Stimulated activated CD4-positive, alpha-beta T cell treated with anti-CD3 and anti-CD28 coated beads, Interleukin-1b, Interleukin-23, amount 100 ng/mL, for 4 hours (primary cell): ENCODE measurements around the gene BSPRY.
"Not testable (repeated sequence)": the region's sequence is repeated elsewhere in the genome, so short reads cannot be mapped to it uniquely, and the experiment has no call there.

Source experiments
- DNase-seq, 2 donors: peaks; one replicate each; pipeline ENCODE4 v3.0.0-alpha.2; 2020; ENCODE audit warnings: low read depth in 2 of 2

BSPRY gene

DNA sequence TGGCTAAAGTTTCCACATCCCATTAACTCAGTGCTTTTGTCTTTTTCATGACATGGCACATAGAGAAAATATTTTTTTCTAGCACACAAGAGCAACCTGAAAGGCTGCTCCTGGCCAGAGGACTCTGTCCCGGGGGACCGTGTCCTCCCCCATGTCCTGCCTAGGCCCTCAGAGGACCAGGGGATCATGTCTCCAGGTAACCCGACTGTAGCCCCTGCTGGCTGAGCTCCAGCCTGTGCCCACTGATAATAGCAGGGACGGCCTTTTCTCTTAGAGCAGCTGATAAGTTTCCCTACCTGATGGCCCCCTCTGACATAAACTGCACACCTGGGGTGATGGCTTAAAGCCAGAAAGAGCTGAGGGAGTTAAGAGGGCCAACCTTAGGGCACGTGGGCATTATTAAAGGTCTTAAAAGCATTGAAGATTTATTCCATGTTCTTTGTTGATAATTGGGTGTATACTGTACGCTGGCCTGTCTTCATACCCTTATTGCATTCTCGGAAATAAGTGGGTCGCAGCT is 21.5 kb downstream of the BSPRY start:
- no peak for DNase-seq

DNA sequence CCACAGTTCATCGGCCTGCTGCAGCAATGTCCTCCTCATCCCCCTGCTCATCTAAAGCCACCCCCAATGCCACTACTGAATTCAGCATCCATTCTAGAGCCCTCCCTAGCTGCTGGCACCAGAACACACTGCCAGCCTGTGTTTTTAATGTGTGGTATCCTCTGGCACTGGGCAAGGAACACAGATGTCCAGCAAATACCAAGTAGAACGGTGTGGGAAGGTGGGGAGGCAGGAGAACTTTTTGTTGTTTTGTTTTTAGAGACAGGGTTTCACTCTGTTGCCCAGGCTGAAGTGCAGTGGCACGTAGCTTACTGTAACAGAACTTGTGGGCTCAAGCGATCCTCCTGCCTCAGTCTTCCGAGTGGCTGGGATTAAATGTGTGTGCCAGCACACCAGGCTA is 22.7 kb downstream of the BSPRY start:
- DNase-seq = no peak

DNA sequence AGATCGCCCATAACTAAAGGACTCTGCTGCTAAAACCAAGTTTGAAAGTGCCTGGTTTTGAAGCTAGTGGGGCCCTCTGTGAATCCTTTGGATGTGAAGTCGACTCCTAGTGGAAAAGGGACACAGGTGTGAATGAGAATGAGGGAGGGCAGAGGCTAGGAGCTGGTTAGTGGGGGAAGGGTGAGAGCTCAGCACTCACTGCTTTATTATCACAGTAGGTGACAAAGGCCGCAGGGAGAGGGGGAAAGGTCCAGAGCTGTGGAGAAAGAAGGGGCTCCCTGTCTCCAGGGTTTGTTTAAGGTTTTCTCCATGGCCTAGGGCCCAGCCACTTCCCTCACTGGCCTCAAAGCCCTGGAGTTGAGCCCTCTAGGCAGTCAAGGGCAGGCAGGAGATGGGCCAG is 23.9 kb downstream of the BSPRY start:
- no peak for DNase-seq

DNA sequence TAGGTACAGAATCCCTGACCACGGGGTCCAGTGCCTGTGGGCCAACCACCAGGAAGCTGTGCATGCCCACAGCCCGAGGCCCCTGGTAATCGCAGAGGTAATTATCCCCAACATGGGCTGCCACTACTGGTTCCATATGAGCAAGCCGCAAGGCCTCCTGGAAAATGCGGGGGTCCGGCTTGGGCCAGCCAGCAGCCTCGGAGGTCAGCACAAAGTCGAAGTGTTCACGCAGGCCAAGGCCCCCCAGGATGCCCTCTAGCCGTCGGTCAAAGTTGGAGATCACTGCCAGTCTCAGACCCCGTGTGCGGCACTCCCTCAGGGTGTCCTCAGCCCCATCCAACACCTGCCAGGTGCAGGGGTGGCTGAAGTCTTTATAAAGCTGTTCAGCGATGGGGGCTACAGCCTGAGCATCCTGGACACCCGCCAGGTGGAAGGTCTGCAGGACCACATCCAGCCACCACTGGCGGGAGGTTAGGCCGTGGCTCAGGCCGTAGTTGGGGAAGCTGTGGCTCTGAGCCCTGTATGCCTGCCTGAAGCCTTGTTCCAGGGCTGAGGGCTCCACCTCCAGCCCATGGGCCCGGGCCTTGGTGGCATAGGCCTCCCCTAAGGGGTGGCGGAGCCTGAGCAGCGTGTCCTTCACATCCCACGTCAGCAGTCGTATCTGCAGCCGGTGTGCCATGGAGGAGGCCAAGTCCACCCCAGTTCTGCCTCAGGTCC is 24.5 kb downstream of the BSPRY start:
- DNase-seq = no peak

DNA sequence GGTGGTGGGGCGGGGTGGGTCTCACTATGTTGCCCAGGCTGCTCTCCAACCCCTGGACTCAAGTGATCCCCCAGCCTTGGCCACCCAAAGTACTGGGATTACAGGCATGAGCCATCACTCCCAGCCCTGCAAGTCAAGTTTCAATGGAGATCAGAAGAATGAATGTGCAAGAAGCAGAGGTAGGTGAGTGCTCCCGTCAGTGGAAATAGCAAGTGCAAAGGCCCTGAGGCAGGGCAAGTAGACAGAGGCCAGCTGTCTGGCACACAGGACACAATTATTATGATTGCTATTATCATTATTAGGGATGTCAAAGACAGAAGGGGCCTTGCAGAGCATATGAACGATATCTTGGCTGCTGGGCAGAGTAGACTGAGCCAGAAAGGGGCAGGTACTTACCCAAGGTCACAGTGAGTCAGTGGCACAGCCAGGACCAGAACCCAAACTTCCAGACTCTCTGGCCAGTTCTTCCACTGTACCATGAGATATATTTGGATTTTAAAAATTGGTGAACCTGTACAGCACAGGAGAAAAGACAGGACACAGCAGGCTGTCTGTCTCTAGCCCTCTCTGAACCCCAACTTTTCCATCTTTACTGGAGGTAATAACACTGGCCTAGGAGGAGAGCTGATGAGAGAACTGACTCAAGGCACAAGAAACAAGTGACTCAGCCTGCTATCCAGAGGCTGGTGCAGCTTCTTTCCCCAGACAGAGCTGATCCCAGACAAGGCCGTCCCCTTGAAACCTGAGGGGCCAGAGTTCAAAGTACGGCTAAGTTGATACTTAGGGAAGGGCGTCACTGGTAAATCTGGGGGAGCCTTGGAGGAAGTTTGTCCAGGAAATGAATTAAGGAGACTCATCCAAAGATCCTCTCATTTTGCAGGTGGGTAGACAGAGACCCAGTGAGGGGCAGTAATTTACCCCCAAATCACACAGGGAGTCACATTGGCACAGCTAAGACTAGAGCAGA is 26.0 kb downstream of the BSPRY start:
- no peak for DNase-seq

DNA sequence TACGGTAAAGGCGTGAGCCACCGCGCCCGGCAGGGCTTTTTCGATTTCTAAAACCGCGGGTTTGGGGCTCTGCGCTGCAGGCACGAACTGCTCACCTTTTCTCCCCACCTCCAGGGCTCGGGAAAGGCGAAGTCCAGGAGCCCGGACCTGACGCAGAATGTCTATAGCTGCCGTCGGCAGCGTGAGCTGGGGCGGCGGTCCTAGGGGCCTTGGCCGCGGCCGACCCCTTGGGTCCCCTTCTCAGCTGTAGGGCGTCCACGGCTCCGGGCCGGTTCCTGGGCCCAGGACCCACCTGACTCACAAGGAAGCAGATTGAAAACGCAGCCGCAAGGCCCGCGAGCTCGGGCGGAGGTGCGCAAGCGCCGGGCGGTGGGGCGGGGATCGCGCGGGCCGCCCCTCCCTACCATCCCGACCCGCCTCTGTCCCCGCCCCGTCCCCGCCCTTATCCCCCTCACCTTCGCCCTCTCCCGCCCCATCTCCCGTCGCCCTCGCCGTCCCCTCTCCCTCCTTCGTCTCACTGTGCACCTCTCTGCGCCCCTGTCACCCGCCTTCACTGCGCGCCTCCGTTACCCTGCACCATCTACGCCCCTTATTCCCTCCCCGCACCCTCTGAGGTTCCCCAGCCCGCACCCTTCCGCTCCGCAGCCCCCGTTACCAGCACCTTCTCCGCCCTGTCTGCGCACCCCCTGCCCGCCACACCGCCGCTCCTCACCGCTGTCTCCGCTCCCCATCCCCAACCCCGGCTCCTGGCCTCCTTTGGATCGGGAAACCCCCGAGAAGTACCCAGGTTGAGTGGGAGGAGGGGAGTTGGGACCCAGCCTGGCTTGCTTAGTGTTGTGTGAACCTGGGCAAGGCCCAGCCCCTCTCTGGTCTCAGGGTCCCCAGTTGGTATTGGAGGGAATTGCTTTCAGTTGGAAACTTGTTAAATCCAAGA is 27.6 kb downstream of the BSPRY start, which contains the start of gene HDHD3:
Gene HDHD3, minus strand, starts transcription at position 353 of the 934 bp plus-strand sequence. CDS start 2,632 bp downstream, outside the sequence.
- peak; percentile 79 to 80 for DNase-seq

DNA sequence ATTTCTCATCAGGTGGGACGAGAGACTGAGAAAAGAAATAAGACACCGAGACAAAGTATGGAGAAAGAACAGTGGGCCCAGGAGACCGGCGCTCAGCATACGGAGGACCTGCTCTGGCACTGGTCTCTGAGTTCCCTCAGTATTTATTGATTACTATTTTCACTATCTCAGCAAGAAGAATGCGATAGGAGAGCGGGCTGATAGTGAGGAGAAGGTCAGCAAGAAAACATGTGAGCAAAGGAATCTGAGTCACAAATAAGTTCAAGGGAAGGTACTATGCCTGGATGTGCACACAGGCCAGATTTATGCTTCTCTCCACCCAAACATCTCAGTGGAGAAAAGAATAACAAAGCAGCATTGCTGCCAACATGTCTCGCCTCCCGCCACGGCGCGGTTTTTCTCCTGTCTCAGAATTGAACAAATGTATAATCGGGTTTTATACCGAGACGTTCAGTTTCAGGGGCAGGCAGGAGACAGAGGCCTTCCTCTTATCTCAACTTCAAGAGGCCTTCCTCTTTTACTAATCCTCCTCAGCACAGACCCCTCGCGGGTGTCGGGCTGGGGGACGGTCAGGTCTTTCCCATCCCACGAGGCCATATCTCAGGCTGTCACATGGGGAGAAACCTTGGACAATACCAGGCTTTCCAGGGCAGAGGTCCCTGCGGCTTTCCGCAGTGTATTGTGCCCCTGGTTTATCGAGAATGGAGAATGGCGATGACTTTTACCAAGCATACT is 29.9 kb downstream of the BSPRY start:
- DNase-seq = not testable (repeated sequence)

DNA sequence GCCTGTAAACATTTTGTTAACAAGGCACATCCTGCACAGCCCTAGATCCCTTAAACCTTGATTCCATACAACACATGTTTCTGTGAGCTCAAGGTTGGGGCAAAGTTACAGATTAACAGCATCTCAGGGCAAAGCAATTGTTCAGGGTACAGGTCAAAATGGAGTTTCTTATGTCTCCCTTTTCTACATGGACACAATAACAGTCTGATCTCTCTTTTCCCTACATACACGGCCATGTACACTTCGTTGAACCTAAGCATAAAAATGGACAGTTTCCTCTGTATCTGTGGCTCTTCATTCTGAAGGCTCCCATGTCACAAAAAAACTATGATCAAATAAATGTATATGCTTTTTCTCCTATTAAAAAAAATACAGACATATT is 30.5 kb downstream of the BSPRY start:
- DNase-seq = not testable (repeated sequence)

DNA sequence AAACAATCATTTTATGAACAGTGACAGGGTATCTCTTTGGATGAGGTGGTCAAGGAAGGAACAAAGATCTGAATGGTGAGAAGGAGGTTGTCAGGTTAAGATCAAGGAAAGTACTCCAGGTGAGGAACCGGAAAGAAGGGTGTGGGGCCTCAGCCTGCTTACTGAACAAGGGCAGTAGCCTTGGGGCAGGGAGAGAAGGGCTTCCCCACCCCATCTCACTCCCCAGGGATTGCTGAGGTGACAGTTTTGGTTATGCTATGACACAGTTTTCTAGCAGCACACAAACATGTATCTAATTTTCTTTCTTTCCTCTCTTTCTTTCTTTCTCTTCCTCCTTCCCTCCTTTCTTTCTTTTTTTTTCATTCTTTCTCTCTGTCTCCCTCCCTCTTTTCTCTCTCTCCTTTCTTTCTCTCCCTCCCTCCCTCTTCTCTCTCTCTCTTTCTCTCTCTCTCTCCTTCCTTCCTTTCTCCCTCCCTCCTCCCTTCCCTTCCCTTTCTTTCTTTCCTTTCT is 31.6 kb downstream of the BSPRY start:
- no peak for DNase-seq

DNA sequence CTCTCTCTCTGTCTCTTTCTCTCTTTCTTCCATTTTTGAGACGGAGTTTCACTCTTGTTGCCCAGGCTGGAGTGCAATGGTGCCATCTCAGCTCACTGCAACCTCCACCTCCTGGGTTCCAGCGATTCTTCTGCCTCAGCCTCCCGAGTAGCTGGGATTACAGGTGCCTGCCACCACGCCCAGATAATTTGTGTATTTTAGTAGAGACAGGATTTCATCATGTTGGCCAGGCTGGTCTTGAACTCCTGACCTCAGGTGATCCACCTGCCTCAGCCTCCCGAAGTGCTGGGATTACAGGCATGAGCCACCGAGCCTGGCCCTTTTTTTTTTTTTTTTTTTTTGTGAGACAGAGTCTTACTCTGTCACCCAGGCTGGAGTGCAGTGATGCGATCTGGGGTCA is 32.1 kb downstream of the BSPRY start:
- DNase-seq = not testable (repeated sequence)

DNA sequence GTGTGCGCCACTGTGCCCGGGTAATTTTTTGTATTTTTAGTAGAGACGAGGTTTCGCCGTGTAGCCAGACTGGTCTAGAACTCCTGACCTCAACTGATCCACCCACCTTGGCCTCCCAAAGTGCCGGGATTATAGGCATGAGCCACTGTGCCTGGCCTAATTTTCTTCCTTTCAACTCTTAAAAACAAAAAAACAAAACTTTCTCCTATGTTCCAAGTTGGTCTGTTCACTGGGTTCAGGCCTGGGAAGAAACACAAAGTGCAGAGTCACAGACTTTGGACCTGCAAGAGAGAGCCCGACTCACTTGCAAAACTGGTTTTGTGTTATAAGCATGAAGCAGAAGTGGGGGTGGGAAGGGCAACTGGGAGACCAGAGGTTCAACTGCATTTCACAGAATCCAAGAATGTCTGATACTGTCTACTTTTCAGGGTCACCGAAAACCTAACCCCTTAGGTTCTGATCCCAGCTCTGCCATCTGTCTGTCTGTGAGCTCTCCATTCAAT is 32.6 kb downstream of the BSPRY start:
- no peak for DNase-seq

DNA sequence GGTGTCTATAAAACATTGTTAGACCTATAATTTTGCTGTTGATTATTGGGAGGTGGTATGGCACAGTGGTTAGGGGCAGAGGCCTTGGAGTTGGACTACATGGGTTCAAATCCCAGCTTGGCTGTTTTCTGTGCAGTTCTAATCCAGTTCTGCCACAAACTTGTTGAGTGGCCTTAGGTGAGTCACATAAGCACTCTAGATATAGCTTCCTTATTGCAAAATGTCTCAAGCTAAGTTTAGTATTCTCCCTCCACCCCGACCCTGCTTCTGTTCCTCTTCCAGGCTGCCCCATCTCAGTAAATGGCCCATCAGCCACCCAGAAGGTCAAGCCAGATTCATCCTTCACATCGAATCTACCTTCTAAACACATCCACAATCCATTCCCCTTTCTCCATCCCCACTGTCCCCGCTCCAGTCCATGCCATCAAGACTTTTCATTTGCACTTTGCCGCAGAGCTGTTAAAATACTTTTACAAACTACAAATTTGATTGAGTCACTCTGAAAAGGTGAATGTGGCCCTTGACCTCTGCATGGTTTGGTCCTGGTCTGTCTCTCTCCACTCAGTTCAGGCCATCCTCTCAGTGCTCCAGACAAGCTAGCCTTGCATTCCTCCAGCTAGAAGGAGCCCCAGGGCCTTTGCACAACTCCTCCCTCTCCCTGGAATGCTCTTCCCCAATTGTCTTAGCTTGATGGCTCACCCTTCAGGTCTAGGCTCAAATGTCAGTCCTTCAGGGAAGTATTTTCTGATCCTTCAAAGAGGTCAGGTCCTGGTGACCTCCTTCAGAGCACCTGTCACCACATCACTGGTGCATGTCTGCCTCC is 37.4 kb downstream of the BSPRY start:
- DNase-seq = no peak

DNA sequence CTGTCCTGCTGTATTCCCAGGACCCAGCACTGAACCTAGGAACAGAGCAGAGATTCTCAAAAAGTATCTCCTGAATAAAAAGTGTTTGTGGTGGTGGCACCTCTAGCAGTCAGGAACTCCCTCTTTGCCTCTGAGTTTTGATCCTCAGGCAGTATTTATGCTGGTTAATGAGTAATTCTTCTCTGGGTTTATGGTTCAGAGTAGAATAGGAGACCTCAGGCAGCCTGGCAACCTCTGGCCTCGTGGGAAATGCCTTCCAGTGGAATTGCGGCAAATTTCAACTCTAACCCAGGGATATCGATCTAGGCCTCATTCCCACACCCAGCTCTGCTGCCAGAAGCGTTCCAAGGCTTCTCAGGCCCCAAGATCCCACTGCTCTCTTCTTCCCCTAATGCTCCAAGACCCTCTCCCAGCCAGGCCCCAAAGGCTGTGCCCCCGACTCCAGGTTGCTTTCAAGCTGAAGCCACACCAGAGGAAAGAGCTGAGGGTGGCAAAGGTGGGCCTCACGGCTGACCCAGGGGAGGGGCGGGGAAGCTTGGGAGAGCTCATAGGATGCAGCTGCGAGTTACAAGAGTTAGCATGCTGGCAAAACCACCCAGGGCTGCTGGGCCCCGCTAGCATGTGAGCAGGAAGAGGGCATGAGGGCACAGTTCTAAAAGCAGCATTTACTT is 38.4 kb downstream of the BSPRY start:
- DNase-seq = no peak

DNA sequence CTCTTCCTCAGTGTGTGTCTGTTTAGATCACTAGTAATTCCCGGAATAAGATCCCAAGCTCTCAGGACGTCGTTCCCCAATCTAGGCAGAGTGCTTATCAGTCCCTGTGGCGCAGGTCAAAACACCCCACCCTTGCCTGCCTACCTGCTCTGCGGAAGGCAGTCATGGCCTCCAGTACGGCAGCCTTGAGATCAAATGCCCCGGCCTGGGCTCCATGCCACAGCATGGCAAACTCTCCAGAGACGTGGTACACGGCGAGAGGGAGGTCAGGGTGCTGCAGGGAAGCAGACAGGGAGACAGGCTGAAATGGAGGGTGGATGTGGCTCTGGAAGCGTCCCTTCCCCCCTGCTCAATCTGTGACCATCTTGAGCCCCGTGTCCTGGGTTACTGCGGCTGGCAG is 39.5 kb downstream of the BSPRY start:
- DNase-seq = no peak

DNA sequence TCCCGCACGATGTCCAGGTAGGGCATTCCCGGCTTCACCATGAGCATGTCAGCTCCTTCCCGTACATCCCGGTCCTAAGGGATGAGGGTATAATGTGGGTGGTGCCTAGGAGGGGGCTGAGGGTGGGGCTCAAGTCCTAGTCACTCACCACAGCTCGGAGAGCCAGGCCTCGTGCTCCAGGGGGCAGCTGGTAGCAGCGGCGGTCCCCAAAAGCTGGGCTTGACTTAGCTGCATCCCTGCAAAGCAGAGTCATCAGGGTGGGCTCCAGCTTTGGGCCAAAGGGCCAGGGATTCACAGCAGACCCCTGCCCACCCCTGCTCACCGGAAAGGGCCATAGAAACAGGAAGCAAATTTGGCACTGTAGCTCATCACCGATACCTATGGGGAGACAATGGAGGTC is 40.1 kb downstream of the BSPRY start:
- no peak for DNase-seq

DNA sequence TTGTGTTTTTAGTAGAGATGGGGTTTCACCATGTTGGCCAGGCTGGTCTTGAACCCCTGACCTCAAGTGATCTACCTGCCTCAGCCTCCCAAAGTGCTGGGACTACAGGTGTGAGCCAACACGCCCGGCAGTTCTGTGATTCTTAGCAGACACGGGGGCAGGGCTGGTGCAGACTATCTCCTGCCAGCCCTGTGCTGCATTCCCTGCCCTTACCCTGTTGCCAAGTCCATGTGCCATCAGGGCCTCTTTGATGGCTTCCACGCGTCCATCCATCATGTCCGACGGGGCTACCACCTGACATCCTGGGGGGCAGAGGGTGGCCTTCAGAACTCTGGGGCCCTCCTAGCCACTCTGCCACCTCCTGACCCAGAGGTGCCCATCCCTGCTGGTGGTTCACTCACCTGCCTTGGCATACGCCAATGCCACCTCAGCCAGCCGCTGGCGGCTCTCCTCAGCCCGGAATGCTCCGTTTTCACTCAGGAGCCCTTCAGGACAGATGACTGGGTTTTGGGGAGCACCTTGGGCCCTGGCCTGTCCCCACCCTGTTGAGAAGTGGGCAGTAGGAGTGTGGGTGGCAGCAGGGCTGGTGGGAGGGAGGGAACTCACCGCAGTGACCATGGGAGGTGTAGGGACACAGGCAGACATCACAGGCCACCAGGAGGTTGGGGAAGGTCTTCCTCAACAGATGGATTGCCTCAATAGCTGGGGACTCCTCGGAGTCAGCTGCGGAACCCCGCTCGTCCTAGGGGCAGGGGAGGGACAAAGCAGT is 41.0 kb downstream of the BSPRY start:
- no peak for DNase-seq

DNA sequence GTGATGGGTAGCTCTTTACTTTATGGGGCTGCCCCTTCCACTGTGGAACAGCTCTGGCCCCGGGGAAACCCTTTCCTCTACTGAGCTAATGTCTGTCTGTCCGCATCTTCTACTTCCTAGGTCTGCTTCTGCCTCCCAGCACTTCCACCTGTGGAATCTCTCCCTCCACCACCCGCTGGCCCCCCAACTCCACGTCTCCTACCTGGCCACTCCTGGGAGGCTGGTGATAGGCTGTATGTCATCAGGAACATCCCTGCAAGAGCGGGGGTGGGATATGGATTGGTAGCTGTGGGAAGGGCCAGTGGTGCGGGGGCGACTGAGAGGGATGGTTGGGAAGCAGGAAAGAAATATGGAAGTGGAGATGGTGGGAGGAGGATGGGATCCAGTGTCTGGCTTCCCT is 42.6 kb downstream of the BSPRY start:
- DNase-seq = no peak

DNA sequence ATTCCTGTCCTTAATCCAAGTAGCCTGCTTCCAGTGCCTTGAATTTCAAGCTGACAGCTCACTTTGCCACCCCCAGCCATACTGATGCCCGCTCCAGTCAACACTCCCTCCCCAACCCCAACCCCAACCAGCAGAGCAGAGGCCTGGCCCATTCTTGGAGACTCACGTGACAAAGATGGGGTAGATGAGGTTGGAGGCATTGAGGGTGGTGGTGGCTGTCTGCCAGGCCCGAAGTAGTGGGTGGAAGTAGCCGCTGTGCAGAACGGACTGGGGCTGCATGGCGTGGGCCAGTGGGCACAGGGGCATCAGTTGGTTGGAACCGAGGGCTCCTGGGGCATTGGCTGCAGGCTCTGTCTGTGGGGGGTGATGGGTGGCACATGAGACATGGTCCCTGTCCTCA is 43.9 kb downstream of the BSPRY start:
- DNase-seq = no peak
